GM12891 (cell line): ENCODE measurements around the gene C1QTNF8.

Experiments used
- POLR2A ChIP-seq: IDR thresholded peaks from 2 replicates; pipeline ENCODE4 v1.6.1; 2011; ENCODE audit warnings: low read depth, low read length, control low read depth
- POLR2AphosphoS5 ChIP-seq: IDR thresholded peaks from 2 replicates; pipeline ENCODE4 v1.6.1; 2011; ENCODE audit warnings: low read depth, low read length, control low read depth
- TAF1 ChIP-seq: IDR thresholded peaks from 2 replicates; pipeline ENCODE4 v1.6.1; 2011; ENCODE audit warnings: low read depth, low read length, control low read depth

GRCh38 chr16:1144476-1145382, 48.7 kb upstream of the C1QTNF8 start:
- TF ChIP-seq POLR2A, result no peak
- no peak for TF ChIP-seq POLR2AphosphoS5
- no peak for TF ChIP-seq TAF1
